Esophagus (tissue), 2 donors: ENCODE data around the gene KCNA3. TPM values are rescaled to one million over a fixed set of nuclear protein-coding genes. Genes with fewer than 3 reads are reported as not detected.

ENCODE experiments used
- H3K27ac ChIP-seq, 2 donors: one replicate each; pipeline ENCODE4 v1.5.1; 2013; ENCODE audit warnings: low read depth in 2 of 2, mild to moderate bottlenecking in 2 of 2, inconsistent platforms in 1 of 2, low read length in 1 of 2, moderate library complexity in 1 of 2
- H3K27me3 ChIP-seq, 2 donors: one replicate each; pipeline ENCODE4 v1.6.1; 2013; ENCODE audit warnings: low read length in 2 of 2, control low read depth in 1 of 2, mild to moderate bottlenecking in 1 of 2; ENCODE audit not compliant: insufficient read depth in 2 of 2, control insufficient read depth in 1 of 2
- H3K36me3 ChIP-seq, 2 donors: one replicate each; pipeline ENCODE4 v1.6.1; 2013; ENCODE audit warnings: low read length in 1 of 2; ENCODE audit not compliant: control insufficient read depth in 2 of 2, insufficient read depth in 2 of 2
- H3K4me1 ChIP-seq, 2 donors: one replicate each; pipeline ENCODE4 v1.6.1; 2013; ENCODE audit warnings: low read length in 1 of 2; ENCODE audit not compliant: control insufficient read depth in 2 of 2, insufficient read depth in 2 of 2
- H3K4me3 ChIP-seq, 2 donors: one replicate each; pipeline ENCODE4 v1.5.1; 2013; ENCODE audit warnings: low read length in 2 of 2, mild to moderate bottlenecking in 2 of 2, low read depth in 1 of 2, moderate library complexity in 1 of 2
- H3K9me3 ChIP-seq, 2 donors: one replicate each; pipeline ENCODE4 v1.6.1; 2013; ENCODE audit warnings: mild to moderate bottlenecking in 2 of 2, low read depth in 1 of 2, low read length in 1 of 2, moderate library complexity in 1 of 2; ENCODE audit not compliant: control insufficient read depth in 2 of 2, insufficient read depth in 1 of 2
- WGBS, 2 donors: extraction: QIAGEN DNeasy Blood & Tissue Kit; methylation state at CpG; one replicate each; pipeline ENCODE4 v1.1.7; 2013; 5-methylcytosine and 5-hydroxymethylcytosine counted together
- polyA plus RNA-seq, 2 donors: library from polyadenylated mRNA; stranded (reverse); fragments of 200-250 nt; gene quantifications; one replicate each; pipeline ENCODE4 v1.2.3, GENCODE V29; 2013
- donor health status: healthy with polysubstance abuse.
- donor health status: Bipolar disorder and iron deficiency.

KCNA3 gene
- polyA plus RNA-seq, result under 1 TPM; 0.05 to 0.06 TPM

DNA sequence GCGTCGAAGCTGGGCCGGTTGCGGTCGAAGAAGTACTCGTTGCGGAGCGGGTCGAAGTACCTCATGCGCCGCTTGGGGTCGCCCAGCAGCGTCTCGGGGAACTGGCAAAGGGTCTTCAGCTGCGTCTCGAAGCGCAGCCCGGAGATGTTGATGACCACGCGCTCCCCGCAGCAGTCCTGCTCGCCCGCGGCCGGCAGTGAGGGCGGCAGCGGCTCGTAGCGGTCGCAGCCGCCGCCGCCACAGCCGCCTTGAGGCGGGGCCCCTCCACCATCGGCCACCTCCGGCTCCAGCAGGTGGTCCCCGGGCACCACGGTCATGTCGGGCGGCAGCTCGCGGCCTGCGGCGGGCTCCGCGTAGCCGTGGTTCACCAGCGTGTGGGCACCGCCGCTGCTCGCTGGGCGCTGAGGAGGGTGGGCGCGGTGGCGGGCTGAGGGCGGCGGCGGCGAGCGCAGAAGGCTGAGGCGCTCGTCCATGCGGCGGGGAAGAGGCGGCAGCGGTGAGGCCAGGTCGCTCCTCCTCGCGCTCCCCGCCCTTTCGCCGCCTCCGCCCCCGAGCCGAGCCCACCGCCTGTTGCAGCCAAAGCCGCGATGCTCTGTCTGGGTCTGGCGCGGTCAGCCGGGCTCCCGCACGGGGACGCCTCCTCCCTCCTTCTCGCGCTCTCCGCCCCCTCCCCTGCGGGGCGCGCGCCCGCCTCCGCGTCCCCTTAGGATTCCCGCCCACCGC, at the start of gene KCNA3:
Gene KCNA3 (minus strand): TSS at position 604 of the 723 bp plus-strand sequence. CDS start 131 bp downstream, at position 473.
- H3K36me3 ChIP-seq, result no peaks in the 10 kb centered on the region
- peak within 1 kb of the TSS; percentile 42 to 53 for H3K4me3 ChIP-seq
- H3K4me1 ChIP-seq, result peaks cover 4 to 9% of the 10 kb centered on the region in 2 donors
- H3K9me3 ChIP-seq, result peaks cover 0 to 10% of the 10 kb centered on the region in 2 donors
- H3K27me3 ChIP-seq, result peaks cover 4 to 27% of the 10 kb centered on the region in 2 donors
- WGBS, 2 donors, result 2 to 3% methylated on average over 36 to 97 of the region's 97 CpGs
- H3K27ac ChIP-seq, result peak within 1 kb of the TSS; percentile 6 to 61

DNA sequence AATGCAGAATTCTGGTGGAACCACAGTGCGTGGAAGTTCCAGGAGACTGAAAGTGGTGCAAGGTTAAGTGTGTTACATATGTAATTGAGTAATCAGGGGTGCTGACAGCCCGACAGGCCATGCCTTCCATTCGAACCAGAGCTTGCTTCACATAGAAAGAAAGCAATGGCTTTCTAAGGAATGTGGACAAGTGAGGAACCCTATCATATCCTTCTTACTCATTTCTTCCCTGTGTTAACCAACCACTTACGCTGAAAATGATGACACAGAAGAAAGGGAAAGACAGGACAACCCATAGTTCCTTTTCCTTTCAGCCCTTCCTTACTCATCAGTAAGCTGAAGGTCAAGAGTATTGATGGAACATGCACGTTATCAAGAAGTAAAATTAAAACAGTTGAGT, 48.1 kb upstream of the KCNA3 start:
- WGBS, 2 donors, result 73 to 81% methylated on average over 5 of the region's 5 CpGs
- Histone ChIP-seq H3K4me1 (no peaks in the 10 kb centered on the region), H3K36me3 (no peaks in the 10 kb centered on the region), H3K4me3 (no peak overlapping the region), H3K27me3 (no peaks in the 10 kb centered on the region), H3K27ac (no peak overlapping the region), H3K9me3 (no peaks in the 10 kb centered on the region)

DNA sequence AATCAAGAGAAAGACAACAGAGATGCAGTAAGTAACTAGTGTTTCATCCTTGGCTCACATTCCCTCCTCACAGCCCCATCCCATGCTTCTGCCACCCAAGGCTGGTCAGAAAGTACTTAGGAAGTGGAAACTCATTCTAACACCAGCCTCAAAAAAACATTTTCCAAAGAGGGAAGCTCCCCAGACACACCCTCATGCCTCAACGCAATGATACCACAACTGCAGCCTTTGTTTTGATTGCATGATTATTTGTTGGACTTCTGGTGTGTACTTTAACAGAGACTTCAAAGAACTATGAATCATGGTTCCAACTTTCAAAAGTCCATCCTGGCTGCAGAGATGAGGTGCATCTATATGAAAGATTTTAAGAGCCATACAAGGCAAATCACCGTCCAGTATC, 45.2 kb upstream of the KCNA3 start:
- H3K4me3 ChIP-seq, result no peak overlapping the region
- no peak overlapping the region for H3K27ac ChIP-seq
- H3K4me1 ChIP-seq, result no peaks in the 10 kb centered on the region
- H3K36me3 ChIP-seq, result no peaks in the 10 kb centered on the region
- no peaks in the 10 kb centered on the region for H3K27me3 ChIP-seq
- H3K9me3 ChIP-seq, result no peaks in the 10 kb centered on the region
- 64 to 66% methylated on average over 2 of the region's 2 CpGs for WGBS, 2 donors

DNA sequence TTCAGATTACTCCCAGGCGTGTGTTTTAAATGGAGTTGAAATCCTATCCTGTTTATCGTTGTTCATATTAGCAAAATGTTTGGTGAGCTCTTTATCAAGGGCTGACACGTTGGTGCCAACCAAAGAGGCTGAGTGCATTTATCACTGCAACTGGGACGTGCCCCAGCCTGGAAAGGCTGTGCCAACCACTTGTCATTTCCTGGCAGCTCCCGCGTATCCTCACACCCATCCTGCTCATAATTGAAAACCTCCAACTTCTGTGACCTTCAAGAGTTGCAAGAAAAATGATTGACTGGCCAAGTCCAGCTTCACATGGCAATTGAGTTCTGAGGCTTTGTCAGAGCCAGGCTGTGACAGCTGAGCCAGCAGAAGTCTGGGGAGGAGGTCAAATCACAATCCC, 43.7 kb upstream of the KCNA3 start:
- no peaks in the 10 kb centered on the region for H3K27me3 ChIP-seq
- no peaks in the 10 kb centered on the region for H3K36me3 ChIP-seq
- no peak overlapping the region for H3K4me3 ChIP-seq
- H3K27ac ChIP-seq, result no peak overlapping the region
- WGBS, 2 donors, result 67 to 70% methylated on average over 6 of the region's 6 CpGs
- no peaks in the 10 kb centered on the region for H3K9me3 ChIP-seq
- H3K4me1 ChIP-seq, result no peaks in the 10 kb centered on the region

DNA sequence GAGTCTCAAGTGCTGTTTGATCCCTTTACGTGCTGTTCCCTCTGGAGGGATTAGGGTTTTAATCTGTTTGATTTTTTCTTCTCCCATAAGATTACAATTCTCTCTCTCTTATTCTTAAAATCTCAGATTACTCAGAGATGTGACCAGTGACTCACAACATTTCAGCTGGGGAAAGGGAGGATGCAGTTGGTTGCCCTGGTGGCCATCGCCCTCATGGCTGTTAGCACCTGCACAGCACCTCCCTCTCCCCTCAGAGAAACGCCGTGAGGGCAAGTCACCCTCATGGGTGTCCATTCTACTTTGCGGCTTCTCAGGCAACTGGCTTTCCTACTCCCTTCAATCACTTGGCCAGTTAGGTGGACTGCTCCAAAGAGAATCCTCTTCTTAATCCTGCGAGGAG, 42.4 kb upstream of the KCNA3 start:
- H3K27ac ChIP-seq, result no peak overlapping the region
- no peaks in the 10 kb centered on the region for H3K9me3 ChIP-seq
- H3K27me3 ChIP-seq, result no peaks in the 10 kb centered on the region
- H3K36me3 ChIP-seq, result no peaks in the 10 kb centered on the region
- no peak overlapping the region for H3K4me3 ChIP-seq
- no peaks in the 10 kb centered on the region for H3K4me1 ChIP-seq
- 75 to 77% methylated on average over 6 of the region's 6 CpGs for WGBS, 2 donors

DNA sequence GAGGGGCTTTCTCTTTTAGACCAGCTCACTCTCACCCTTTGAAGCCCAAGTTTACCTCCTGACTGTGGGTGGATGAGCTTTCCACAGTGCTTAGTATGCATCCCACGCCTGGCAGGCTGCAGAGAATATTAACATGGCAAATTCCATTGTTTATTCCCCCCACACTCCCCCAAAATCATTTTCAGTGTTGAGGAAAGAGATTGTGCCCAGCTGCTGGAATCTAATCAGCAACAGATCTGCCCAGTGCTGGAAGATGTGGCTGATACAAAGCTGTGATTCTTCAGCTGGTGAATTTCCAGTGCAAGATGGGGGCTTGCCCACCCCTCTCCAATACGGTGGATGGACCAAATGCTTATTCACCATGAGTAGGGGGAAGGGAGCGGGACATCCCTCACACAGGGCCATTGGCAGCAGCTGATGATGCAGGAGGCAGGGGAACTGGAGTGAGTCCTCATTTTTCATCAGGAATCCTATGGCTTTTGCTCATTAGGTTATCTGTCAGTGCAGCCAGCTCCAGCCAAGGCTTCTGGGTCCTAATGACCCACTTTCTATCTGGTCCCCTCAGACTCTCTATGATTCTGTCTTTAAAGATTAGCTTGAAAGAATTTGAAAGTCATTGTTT, 39.7 kb upstream of the KCNA3 start:
- Histone ChIP-seq H3K27me3 (no peaks in the 10 kb centered on the region), H3K36me3 (no peaks in the 10 kb centered on the region), H3K27ac (no peak overlapping the region), H3K9me3 (no peaks in the 10 kb centered on the region), H3K4me1 (no peaks in the 10 kb centered on the region), H3K4me3 (no peak overlapping the region)
- 38 to 51% methylated on average over 3 of the region's 3 CpGs for WGBS, 2 donors

DNA sequence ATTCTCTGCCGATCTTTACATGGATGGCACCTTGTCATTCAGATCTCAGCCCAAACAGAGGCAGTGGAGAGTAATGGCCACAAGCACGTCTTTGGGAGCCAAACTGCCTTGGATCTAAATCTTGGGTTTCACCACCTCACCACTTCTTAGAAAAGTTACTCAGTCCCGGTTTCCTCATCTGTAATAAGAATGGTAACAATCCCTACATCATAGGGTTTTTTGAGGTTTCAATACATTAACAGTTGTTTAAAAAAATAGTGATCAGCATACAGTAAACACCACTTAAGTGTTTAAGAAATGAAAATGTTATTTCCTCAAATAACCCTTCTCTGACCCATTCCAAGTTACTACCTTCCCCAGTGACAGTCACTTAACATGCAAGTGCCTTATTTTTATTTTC, 38.5 kb upstream of the KCNA3 start:
- Histone ChIP-seq H3K27ac (no peak overlapping the region), H3K36me3 (no peaks in the 10 kb centered on the region), H3K4me3 (no peak overlapping the region), H3K9me3 (no peaks in the 10 kb centered on the region), H3K27me3 (no peaks in the 10 kb centered on the region), H3K4me1 (no peaks in the 10 kb centered on the region)
- WGBS, 2 donors, result 59 to 60% methylated on average over 3 of the region's 3 CpGs

DNA sequence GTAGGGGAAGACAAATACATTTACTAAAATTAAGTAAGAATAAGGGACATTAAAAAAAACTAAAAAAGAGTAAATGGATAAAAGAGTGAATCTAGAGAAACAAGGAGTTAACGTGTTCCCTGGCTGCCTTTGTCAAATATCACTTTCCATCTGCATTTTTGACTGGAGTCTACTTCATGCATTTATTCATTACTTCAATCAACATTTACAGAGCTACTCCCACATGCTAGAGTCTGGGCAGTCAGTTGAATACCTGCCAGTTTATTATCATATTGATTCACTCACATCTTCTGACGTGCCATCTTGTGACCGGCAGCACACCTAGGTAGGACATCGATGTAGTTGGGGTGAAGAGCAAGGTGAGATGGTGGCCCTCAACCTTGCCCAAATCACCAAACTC, 35.6 kb upstream of the KCNA3 start:
- WGBS, 2 donors, result 85 to 89% methylated on average over 4 of the region's 4 CpGs
- H3K27me3 ChIP-seq, result no peaks in the 10 kb centered on the region
- no peak overlapping the region for H3K4me3 ChIP-seq
- H3K4me1 ChIP-seq, result no peaks in the 10 kb centered on the region
- no peaks in the 10 kb centered on the region for H3K9me3 ChIP-seq
- H3K36me3 ChIP-seq, result no peaks in the 10 kb centered on the region
- no peak overlapping the region for H3K27ac ChIP-seq

DNA sequence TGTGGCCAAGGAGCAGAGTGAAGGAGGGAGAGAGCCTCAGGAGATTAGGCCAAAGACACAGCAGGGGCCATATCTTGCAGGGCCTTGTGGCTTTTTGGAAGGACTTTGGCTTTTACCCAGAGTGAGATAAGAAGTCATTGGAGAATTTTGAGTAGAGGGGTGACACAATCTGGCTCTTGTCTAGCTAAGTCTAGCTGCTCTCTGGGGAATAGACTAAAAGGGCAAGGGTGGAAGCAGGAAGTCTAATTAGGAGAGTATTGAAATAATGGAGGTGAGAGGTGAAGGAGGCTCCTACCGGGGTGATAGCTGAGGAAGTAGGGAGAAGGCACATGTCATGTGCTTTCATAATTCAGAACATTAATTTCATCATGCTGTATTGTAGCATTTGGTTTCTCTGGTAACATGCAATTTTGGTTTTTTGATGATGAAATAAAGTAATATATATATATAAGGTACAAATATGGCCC, 34.3 kb upstream of the KCNA3 start:
- Histone ChIP-seq H3K4me1 (no peaks in the 10 kb centered on the region), H3K27me3 (no peaks in the 10 kb centered on the region), H3K36me3 (no peaks in the 10 kb centered on the region), H3K4me3 (no peak overlapping the region), H3K9me3 (no peaks in the 10 kb centered on the region), H3K27ac (no peak overlapping the region)
- 59% methylated on average over 1 of the region's 1 CpG for WGBS, 2 donors

DNA sequence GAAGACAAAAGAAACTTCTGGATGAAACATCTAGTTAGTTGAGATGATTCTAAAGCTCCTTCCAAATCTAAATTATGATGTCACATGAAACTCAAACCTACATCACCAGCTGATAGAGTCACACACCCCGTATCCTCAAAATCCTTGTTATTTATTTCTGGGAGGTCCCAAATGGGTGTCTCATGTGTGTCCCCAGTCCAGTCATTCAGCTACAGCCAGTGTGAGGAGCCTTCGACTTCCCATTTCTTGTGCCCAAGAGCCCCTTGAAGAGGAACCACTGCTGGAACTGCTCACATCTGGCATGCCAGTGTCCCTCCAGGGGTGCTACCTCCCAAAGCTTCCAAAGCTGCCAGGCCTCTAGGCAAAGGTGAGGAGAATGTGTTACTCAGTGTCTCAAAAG, 32.5 kb upstream of the KCNA3 start:
- no peaks in the 10 kb centered on the region for H3K4me1 ChIP-seq
- H3K27me3 ChIP-seq, result no peaks in the 10 kb centered on the region
- WGBS, 2 donors, result 68 to 90% methylated on average over 2 of the region's 2 CpGs
- H3K27ac ChIP-seq, result no peak overlapping the region
- no peak overlapping the region for H3K4me3 ChIP-seq
- H3K36me3 ChIP-seq, result no peaks in the 10 kb centered on the region
- no peaks in the 10 kb centered on the region for H3K9me3 ChIP-seq
